ENCODE data around the gene TRIM7. TPM values are rescaled to one million over a fixed set of nuclear protein-coding genes. Genes with fewer than 3 reads are reported as not detected.
A peak's percentile ranks its signal among the peaks of the same experiment; 100 is the strongest.

Gene TRIM7
- total RNA-seq, 4 donors from 2014 or later = 3.7 to 12.1 (median 10.6) TPM

DNA sequence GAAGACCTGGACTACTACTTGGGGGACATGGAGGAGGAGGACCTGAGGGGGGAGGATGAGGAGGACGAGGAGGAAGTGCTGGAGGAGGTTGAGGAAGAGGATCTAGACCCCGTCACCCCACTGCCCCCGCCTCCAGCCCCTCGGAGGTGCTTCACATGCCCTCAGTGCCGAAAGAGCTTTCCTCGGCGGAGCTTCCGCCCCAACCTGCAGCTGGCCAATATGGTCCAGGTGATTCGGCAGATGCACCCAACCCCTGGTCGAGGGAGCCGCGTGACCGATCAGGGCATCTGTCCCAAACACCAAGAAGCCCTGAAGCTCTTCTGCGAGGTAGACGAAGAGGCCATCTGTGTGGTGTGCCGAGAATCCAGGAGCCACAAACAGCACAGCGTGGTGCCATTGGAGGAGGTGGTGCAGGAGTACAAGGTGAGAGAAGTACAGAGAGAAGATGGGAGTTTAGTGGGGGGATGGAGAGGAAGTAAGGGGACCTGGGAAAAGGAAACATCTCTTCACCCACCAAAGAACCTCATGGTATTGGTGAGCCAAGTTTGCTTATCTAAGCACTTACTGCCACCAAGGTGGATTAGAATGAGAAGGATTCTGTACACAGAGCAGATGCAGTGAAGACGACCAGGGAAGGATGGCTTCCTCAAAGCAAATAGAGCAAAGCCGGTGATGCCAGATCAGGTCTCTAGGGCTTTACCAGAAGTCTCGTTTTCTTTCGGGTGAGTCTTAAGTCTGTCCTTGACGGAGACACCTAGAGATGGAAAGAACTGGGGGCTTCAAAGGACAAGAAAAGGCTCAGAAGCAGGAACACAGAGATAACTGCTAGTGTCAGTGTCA, 19.6 kb upstream of the TRIM7 start:
- peak overlapping the region in 3 of 4 donors; percentile 92 to 98 (median 96) for H3K27ac ChIP-seq
- H3K9me3 ChIP-seq = no peaks in the 10 kb centered on the region
- TF ChIP-seq, protein P1, sequence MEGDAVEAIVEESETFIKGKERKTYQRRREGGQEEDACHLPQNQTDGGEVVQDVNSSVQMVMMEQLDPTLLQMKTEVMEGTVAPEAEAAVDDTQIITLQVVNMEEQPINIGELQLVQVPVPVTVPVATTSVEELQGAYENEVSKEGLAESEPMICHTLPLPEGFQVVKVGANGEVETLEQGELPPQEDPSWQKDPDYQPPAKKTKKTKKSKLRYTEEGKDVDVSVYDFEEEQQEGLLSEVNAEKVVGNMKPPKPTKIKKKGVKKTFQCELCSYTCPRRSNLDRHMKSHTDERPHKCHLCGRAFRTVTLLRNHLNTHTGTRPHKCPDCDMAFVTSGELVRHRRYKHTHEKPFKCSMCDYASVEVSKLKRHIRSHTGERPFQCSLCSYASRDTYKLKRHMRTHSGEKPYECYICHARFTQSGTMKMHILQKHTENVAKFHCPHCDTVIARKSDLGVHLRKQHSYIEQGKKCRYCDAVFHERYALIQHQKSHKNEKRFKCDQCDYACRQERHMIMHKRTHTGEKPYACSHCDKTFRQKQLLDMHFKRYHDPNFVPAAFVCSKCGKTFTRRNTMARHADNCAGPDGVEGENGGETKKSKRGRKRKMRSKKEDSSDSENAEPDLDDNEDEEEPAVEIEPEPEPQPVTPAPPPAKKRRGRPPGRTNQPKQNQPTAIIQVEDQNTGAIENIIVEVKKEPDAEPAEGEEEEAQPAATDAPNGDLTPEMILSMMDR (IDR thresholded peaks at IDR 0.05) = no peak
- TF ChIP-seq EP300 (IDR thresholded peaks at IDR 0.05) = no peak
- no peak for TF ChIP-seq POLR2A (IDR thresholded peaks at IDR 0.05)
- H3K27me3 ChIP-seq = no peaks in the 10 kb centered on the region
- DNase-seq (ENCODE audit: low spot score in 2 of 2) = no peak
- WGBS, 2 donors = 72 to 73% methylated on average over 22 of the region's 22 CpGs
- peak overlapping the region; percentile 71 to 91 (median 82) for H3K4me3 ChIP-seq
- H3K4me1 ChIP-seq = peaks cover 0 to 24% (median 4%) of the 10 kb centered on the region in 4 donors
- peaks cover 0 to 19% (median 0%) of the 10 kb centered on the region in 3 donors for H3K36me3 ChIP-seq

DNA sequence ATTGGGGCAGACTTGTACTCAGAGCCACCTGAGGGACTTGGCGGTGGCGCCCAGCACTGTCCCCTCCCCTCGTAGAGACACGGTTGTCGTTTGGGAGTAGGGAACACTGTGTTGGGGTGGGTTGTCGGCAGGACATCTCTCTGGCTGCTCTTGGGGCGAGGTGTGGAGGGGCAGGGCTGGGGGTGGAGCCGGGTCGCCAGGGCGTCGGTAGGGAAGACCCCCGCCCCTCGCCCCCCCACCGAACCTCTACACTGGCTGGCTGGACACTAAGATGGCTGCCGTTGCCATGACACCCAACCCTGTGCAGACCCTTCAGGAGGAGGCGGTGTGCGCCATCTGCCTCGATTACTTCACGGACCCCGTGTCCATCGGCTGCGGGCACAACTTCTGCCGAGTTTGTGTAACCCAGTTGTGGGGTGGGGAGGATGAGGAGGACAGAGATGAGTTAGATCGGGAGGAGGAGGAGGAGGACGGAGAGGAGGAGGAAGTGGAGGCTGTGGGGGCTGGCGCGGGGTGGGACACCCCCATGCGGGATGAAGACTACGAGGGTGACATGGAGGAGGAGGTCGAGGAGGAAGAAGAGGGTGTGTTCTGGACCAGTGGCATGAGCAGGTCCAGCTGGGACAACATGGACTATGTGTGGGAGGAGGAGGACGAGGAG, 18.9 kb upstream of the TRIM7 start:
- Histone ChIP-seq H3K36me3 (peaks cover 0 to 19% (median 0%) of the 10 kb centered on the region in 3 donors), H3K9me3 (no peaks in the 10 kb centered on the region), H3K27me3 (no peaks in the 10 kb centered on the region), H3K27ac (peak overlapping the region; percentile 91 to 98 (median 94)), H3K4me1 (peaks cover 0 to 25% (median 4%) of the 10 kb centered on the region in 4 donors), H3K4me3 (peak overlapping the region; percentile 71 to 91 (median 82))
- DNase-seq (ENCODE audit: low spot score in 2 of 2) = no peak
- TF ChIP-seq POLR2A (IDR thresholded peaks at IDR 0.05) = no peak
- TF ChIP-seq, protein P1 (IDR thresholded peaks at IDR 0.05) = no peak
- TF ChIP-seq EP300 (IDR thresholded peaks at IDR 0.05) = no peak
- 1 to 2% methylated on average over 31 of the region's 31 CpGs for WGBS, 2 donors

DNA sequence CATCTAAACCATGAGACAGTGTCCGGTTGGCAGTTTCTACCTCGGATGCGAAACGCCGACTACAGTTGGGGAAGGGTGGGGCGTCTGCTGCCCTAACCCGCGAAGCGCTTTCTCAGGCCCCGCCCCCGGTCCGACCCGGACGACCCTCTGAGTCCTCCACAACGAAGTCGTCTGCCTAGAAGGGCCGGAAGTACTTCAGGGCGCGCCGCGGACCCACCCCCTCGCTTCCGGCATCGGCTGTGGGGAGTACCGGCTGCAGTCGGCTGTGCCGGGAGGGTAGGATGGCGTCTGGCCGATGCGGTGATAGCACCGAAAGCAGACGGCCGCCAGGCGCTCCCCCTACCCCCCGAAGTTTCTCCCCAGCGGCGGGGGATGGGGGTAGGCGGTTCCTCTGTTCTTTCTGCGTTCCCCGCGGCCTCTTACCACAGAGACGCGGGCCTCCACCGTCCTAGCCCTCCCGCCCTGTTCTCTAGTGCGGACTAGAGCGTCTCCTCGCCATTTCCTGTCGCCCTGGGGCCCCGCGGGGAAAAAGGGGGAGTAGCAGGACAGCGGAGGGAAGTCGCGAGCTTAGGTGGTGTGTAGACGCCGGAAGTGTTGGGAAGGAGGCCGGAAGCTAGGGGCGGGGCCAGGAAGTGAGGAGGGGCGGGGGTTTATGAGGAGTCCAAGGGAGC, 18.2 kb upstream of the TRIM7 start, which contains the start of gene TRIM41:
Gene TRIM41 (plus strand): TSS at position 224 of the 671 bp plus-strand sequence. CDS start 719 bp downstream, outside the sequence.
- Histone ChIP-seq H3K27me3 (no peaks in the 10 kb centered on the region), H3K4me3 (peak within 1 kb of the TSS; percentile 71 to 91 (median 82)), H3K4me1 (peaks cover 0 to 31% (median 7%) of the 10 kb centered on the region in 4 donors), H3K9me3 (no peaks in the 10 kb centered on the region), H3K36me3 (peaks cover 0 to 14% (median 0%) of the 10 kb centered on the region in 3 donors), H3K27ac (peak within 1 kb of the TSS; percentile 91 to 98 (median 94))
- 1% methylated on average over 46 to 57 of the region's 59 CpGs for whole genome bisulfite sequencing, 2 donors
- TF ChIP-seq EP300 (IDR thresholded peaks at IDR 0.05) (peak; percentile 79 to 96), POLR2A (IDR thresholded peaks at IDR 0.05) (peak; percentile 84 to 88)
- TF ChIP-seq, protein P1 (IDR thresholded peaks at IDR 0.05) = peak in 2 of 5 experiments; percentile 42 to 46
- peak; percentile 95 to 96 for DNase-seq (ENCODE audit: low spot score in 2 of 2)

DNA sequence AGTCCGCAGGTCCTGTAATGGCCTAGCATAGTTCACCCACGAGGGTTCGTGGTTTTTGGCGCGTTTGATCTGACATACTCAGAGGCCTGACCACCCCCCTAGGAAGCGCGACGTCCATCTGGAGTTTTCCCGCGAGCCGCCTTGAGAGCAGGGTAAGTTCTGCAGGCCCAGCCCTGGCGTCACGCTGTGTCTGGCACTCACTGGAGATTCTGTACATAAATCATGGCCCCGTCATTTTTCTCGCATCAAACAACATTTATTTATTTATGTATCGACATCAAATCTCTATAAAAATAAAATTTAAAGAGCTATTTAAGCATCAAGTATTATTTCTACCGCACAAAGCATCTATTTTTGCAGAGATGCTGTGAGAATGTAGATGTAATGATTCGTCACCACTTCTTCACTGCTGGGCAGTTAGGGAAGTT, 17.6 kb upstream of the TRIM7 start:
- Histone ChIP-seq H3K27ac (peak overlapping the region; percentile 91 to 98 (median 94)), H3K36me3 (peaks cover 0 to 9% (median 0%) of the 10 kb centered on the region in 3 donors), H3K27me3 (no peaks in the 10 kb centered on the region), H3K4me1 (peaks cover 0 to 35% (median 7%) of the 10 kb centered on the region in 4 donors), H3K4me3 (peak overlapping the region; percentile 71 to 91 (median 82)), H3K9me3 (no peaks in the 10 kb centered on the region)
- TF ChIP-seq, protein P1 (IDR thresholded peaks at IDR 0.05) = no peak
- TF ChIP-seq EP300 (IDR thresholded peaks at IDR 0.05) = no peak
- TF ChIP-seq POLR2A (IDR thresholded peaks at IDR 0.05) = no peak
- WGBS, 2 donors = 0 to 1% methylated on average over 15 to 18 of the region's 18 CpGs
- DNase-seq (ENCODE audit: low spot score in 2 of 2) = no peak
